ENCODE data around the gene EBF4. TPM values are rescaled to one million over a fixed set of nuclear protein-coding genes. Genes with fewer than 3 reads are reported as not detected.

Gene EBF4
- total RNA-seq, 1 experiment from 2014 or later = 4.8 TPM

Other genes starting within 250 kb of the EBF4 start
- 659 and 788 TPM in 2 replicates for gene SNRPB, start 222.0 kb upstream of the EBF4 start, total RNA-seq (2014; rRNA removed; shearing (Covaris generic))
- gene ZNF343, start 183.9 kb upstream of the EBF4 start, total RNA-seq (2014; rRNA removed; shearing (Covaris generic)) = 5.8 and 6.9 TPM in 2 replicates
- not detected in 2 replicates for gene TMC2, start 156.2 kb upstream of the EBF4 start, total RNA-seq (2014; rRNA removed; shearing (Covaris generic))
- gene NOP56, start 40.1 kb upstream of the EBF4 start, total RNA-seq (2014; rRNA removed; shearing (Covaris generic)) = 148 and 152 TPM in 2 replicates
- gene IDH3B, start 28.6 kb upstream of the EBF4 start, total RNA-seq (2014; rRNA removed; shearing (Covaris generic)) = 117 and 138 TPM in 2 replicates
- not detected in 2 replicates for gene CPXM1, start 107.8 kb downstream of the EBF4 start, total RNA-seq (2014; rRNA removed; shearing (Covaris generic))
- not detected in 2 replicates for gene C20orf141, start 122.2 kb downstream of the EBF4 start, total RNA-seq (2014; rRNA removed; shearing (Covaris generic))
- gene TMEM239, start 123.6 kb downstream of the EBF4 start, total RNA-seq (2014; rRNA removed; shearing (Covaris generic)) = not detected in 2 replicates
- 10.9 and 24.5 TPM in 2 replicates for gene PCED1A, start 147.9 kb downstream of the EBF4 start, total RNA-seq (2014; rRNA removed; shearing (Covaris generic))
- 26.3 and 30.7 TPM in 2 replicates for gene VPS16, start 148.0 kb downstream of the EBF4 start, total RNA-seq (2014; rRNA removed; shearing (Covaris generic))
- gene PTPRA, start 180.7 kb downstream of the EBF4 start, total RNA-seq (2014; rRNA removed; shearing (Covaris generic)) = 23.3 and 30.1 TPM in 2 replicates

All from H4 (cell line).